Kidney (tissue), 14 donors: Measurements from ENCODE around the gene MYO16. TPM values are rescaled to one million over a fixed set of nuclear protein-coding genes. Genes with fewer than 3 reads are reported as not detected.

Source experiments
- DNase-seq, 5 donors: peaks; one replicate each; pipeline ENCODE4 v3.0.0-alpha.2; 2013 to 2020
- FAIRE-seq: peaks from 2 replicates; lab custom pipeline; 2012; peaks lifted over from hg19 to GRCh38; lab: Jason Lieb, UNC
- H3K27ac ChIP-seq, 2 donors: one replicate each; pipeline ENCODE4 v1.7.0; 2013; ENCODE audit warnings: low read depth in 2 of 2, low read length in 2 of 2, inconsistent platforms in 1 of 2
- H3K27me3 ChIP-seq: one replicate; pipeline ENCODE4 v1.7.1; 2013; ENCODE audit warnings: low read length, inconsistent platforms; ENCODE audit not compliant: control insufficient read depth, insufficient read depth
- H3K36me3 ChIP-seq, 3 donors: one replicate each; pipeline versions ENCODE4 v1.7.0 to v1.7.1; 2013; ENCODE audit warnings: low read length in 3 of 3, control low read depth in 1 of 3, inconsistent platforms in 1 of 3; ENCODE audit not compliant: insufficient read depth in 3 of 3, control insufficient read depth in 2 of 3
- H3K4me1 ChIP-seq, 3 donors: one replicate each; pipeline versions ENCODE4 v1.7.0 to v1.7.1; 2013; ENCODE audit warnings: low read length in 3 of 3, inconsistent platforms in 1 of 3, low read depth in 1 of 3; ENCODE audit not compliant: control insufficient read depth in 2 of 3, insufficient read depth in 2 of 3
- H3K4me3 ChIP-seq, 3 donors: one replicate each; pipeline versions ENCODE4 v1.7.0 to v1.8.1; 2013; ENCODE audit warnings: low read length in 3 of 3, control low read depth in 1 of 3, inconsistent platforms in 1 of 3
- H3K9ac ChIP-seq, 3 donors: one replicate each; pipeline versions ENCODE4 v1.7.0 to v1.7.1; 2013; ENCODE audit warnings: low read length in 3 of 3, control low read depth in 1 of 3, inconsistent platforms in 1 of 3
- H3K9me3 ChIP-seq, 3 donors: one replicate each; pipeline versions ENCODE4 v1.7.0 to v1.7.1; 2013; ENCODE audit warnings: low read length in 3 of 3, control low read depth in 1 of 3, inconsistent platforms in 1 of 3; ENCODE audit not compliant: control insufficient read depth in 2 of 3, insufficient read depth in 1 of 3
- intact Hi-C: fragments of 100-400 bp; cut with DNase I; formaldehyde crosslinking; loops from one replicate; pipeline ENCODE4 v1.11.1; 2022
- polyA plus RNA-seq: library from polyadenylated mRNA; stranded (reverse); fragments of 350-450 nt; fragmentation: Illumina TruSeq; extraction: RNeasy Lipid Tissue Mini Kit (QIAGEN cat#74804); gene quantifications from one replicate; pipeline ENCODE4 v1.2.3, GENCODE V29; 2014; ENCODE audit warnings: low read depth, low replicate concordance; ENCODE audit not compliant: insufficient read depth
- total RNA-seq: library from RNA; stranded (reverse); fragmentation: NEBNext Ultra II Directional; extraction: Animal tissue kit (Norgen Biotek cat#: 25700); gene quantifications from one replicate; pipeline ENCODE4 v1.2.1, GENCODE V29; 2021
- TF ChIP-seq, protein P1 (sequence below): IDR thresholded peaks from 3 replicates; pipeline ENCODE4 v1.5.1; 2012; ENCODE audit warnings: mild to moderate bottlenecking, moderate library complexity, borderline replicate concordance; ENCODE audit not compliant: insufficient read depth; ENCODE audit errors: extremely low read depth
- donor health status: control.
- donor health status: control.
- donor health status: control.
- donor health status: control.
- donor health status: control.
- donor health status: DM: yes; HTN: yes; CAD: no.
- donor health status: Normal renal cell carcinoma (clear cell type).

Gene MYO16
- total and polyA plus RNA-seq, 2 donors from 2014 or later, result 0.22 to 0.43 TPM

DNA sequence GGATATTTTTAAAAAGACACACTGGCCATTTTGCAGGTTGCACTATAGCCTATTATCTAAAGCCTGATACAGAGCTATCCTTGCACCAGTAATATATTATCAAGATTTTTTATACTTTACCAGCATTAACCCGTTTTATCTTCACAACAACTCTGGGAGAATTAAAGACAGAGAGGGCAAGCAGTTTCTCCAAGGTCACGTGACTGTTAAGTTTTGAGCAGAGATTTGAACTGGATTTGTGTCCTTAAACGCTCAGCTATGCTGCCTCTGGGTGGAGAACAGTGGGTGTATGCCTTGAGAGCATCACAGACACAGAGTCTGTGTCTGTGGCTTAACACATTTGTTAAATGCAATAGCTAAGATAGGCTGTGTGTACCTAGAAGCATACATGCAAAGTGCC is 147.2 kb downstream of the MYO16 start:
- FAIRE-seq (no peak), DNase-seq (no peak)
- H3K9me3 ChIP-seq, result no peaks in the 10 kb centered on the region
- H3K9ac ChIP-seq, result no peak overlapping the region
- intact Hi-C loops, result no loop called here
- no peak overlapping the region for H3K4me3 ChIP-seq
- H3K36me3 ChIP-seq, result no peaks in the 10 kb centered on the region
- H3K4me1 ChIP-seq, result no peaks in the 10 kb centered on the region
- no peak overlapping the region for H3K27ac ChIP-seq
- TF ChIP-seq, protein P1, sequence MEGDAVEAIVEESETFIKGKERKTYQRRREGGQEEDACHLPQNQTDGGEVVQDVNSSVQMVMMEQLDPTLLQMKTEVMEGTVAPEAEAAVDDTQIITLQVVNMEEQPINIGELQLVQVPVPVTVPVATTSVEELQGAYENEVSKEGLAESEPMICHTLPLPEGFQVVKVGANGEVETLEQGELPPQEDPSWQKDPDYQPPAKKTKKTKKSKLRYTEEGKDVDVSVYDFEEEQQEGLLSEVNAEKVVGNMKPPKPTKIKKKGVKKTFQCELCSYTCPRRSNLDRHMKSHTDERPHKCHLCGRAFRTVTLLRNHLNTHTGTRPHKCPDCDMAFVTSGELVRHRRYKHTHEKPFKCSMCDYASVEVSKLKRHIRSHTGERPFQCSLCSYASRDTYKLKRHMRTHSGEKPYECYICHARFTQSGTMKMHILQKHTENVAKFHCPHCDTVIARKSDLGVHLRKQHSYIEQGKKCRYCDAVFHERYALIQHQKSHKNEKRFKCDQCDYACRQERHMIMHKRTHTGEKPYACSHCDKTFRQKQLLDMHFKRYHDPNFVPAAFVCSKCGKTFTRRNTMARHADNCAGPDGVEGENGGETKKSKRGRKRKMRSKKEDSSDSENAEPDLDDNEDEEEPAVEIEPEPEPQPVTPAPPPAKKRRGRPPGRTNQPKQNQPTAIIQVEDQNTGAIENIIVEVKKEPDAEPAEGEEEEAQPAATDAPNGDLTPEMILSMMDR, result no peak
- H3K27me3 ChIP-seq, result no peaks in the 10 kb centered on the region

DNA sequence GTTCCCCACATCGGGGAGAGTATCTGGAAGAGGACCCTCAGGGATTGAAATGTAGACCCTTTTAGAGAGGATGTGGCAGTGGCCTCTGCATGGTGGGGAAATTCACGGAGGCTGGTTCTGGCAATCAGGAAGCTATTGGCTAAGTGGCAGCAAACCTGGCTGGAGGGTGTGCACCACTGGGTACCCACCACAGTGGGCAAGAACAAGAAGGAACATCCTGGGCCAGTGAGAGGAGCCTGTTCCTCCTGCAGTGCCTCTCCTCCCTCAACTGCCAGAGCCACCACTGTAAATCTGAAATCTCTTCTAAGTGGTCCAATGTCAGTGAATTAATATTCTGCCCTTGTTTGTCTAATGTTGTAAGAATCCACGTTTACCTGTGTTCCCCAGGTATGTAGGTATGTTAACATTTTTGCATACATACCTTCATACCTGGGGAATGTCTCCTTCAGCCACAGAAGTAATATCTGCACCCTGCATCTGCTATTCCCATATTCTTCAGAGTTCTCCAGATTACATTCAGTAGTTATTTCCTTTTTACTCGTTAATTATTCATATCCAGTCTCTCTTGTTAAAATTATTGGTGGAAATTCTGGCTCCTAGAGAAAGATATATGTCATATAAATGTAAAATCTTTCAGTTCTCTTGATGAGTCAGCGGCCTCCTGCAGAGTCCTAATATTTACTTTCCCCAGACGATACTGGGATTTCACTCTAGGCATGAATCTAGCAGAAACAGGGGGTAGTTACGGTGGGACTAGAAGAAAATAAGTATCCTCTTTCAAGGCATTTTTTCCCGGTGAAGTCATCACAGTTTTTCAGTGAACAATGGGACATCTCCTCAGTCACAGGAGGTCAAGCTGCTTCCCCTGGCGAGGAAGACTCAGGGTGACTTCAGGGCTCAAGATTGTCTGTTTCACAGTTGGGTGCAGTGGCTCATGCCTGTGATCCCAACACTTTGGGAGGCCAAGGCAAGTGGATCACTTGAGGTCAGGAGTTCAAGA is 148.3 kb downstream of the MYO16 start:
- H3K27me3 ChIP-seq, result no peaks in the 10 kb centered on the region
- intact Hi-C loops, result no loop called here
- no peaks in the 10 kb centered on the region for H3K9me3 ChIP-seq
- TF ChIP-seq, protein P1, result no peak
- H3K27ac ChIP-seq, result no peak overlapping the region
- FAIRE-seq (no peak), DNase-seq (peak in 2 of 5 donors; percentile 45)
- H3K4me1 ChIP-seq, result no peaks in the 10 kb centered on the region
- no peak overlapping the region for H3K9ac ChIP-seq
- H3K4me3 ChIP-seq, result no peak overlapping the region
- no peaks in the 10 kb centered on the region for H3K36me3 ChIP-seq

DNA sequence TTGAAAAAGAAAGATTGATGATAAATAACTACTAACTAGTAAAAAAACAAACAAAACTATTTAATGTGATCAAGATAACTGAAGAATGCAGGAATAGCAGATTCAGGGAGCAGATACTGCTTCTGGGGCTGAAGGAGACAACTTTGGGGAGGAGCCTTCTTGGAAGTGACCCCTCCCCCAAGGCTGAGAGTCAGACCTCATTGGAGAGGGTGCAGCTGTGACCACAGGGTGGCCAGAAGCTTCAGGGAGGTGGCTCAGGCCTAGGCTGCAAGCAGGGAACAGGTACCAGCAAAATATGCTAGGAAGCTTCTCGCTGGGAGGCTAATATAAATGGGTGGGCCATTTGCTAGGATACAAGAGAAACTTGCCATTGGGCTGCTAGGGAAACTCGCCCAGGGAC is 149.9 kb downstream of the MYO16 start:
- H3K27ac ChIP-seq, result no peak overlapping the region
- no peaks in the 10 kb centered on the region for H3K36me3 ChIP-seq
- H3K9me3 ChIP-seq, result no peaks in the 10 kb centered on the region
- H3K27me3 ChIP-seq, result no peaks in the 10 kb centered on the region
- no peaks in the 10 kb centered on the region for H3K4me1 ChIP-seq
- no peak for FAIRE-seq
- DNase-seq, result no peak
- no peak overlapping the region for H3K9ac ChIP-seq
- no peak overlapping the region for H3K4me3 ChIP-seq
- intact Hi-C loops, result no loop called here
- TF ChIP-seq, protein P1, result no peak
